Pancreas (tissue), 10 donors: Measurements from ENCODE around the gene GSG1L. TPM values are rescaled to one million over a fixed set of nuclear protein-coding genes. Genes with fewer than 3 reads are reported as not detected.

ENCODE experiments used
- ATAC-seq, 4 donors: fragments of 200-7000 bp; cut with Tn5 transposase; one replicate each; pipeline versions ENCODE4 v1.8.0 to v1.9.1; 2020; ENCODE audit warnings: mild to moderate bottlenecking in 4 of 4, moderate library complexity in 4 of 4
- DNase-seq, 6 donors: peaks; one replicate each; pipeline ENCODE4 v3.0.0-alpha.2; 2020
- FAIRE-seq: peaks from 2 replicates; lab custom pipeline; 2012; peaks lifted over from hg19 to GRCh38; lab: Jason Lieb, UNC
- H3K27ac ChIP-seq, 4 donors: fragments of 200-600 bp; sonication (generic); 1 replicate in 3 of 4; 2 replicates in 1 of 4; pipeline versions ENCODE4 v1.5.0 to v1.8.0; 2020
- H3K27me3 ChIP-seq, 4 donors: fragments of 200-600 bp; one replicate each; pipeline ENCODE4 v1.8.0; 2021
- H3K36me3 ChIP-seq, 3 donors: fragments of 200-600 bp; sonication (generic) in 1 of 3; one replicate each; pipeline versions ENCODE4 v1.5.0 to v1.8.0; 2020 to 2021
- H3K4me1 ChIP-seq, 3 donors: fragments of 200-600 bp; one replicate each; pipeline ENCODE4 v1.8.0; 2021
- H3K4me3 ChIP-seq, 4 donors: fragments of 200-600 bp; sonication (generic) in 2 of 4; one replicate each; pipeline versions ENCODE4 v1.5.0 to v1.8.0; 2020 to 2021
- H3K9me3 ChIP-seq, 4 donors: fragments of 200-600 bp; one replicate each; pipeline ENCODE4 v1.8.0; 2021
- CTCF ChIP-seq, 4 donors: fragments of 200-600 bp; sonication (generic) in 3 of 4; IDR thresholded peaks; one replicate each; pipeline versions ENCODE4 v1.5.0 to v1.8.0; 2021; ENCODE audit warnings: antibody characterized with exemption in 4 of 4
- WGBS, 2 donors: extraction: QIAGEN DNeasy Blood & Tissue Kit; methylation state at CpG; one replicate each; pipeline ENCODE4 v1.1.7; 2013; 5-methylcytosine and 5-hydroxymethylcytosine counted together
- intact Hi-C, 3 donors: fragments of 100-400 bp; cut with DNase I; formaldehyde crosslinking; loops; one replicate each; pipeline versions ENCODE4 v1.11.1 to v1.14.2; 2022
- polyA plus RNA-seq, 2 donors: library from polyadenylated mRNA; stranded (reverse); fragments of 200-250 nt; gene quantifications; one replicate each; pipeline ENCODE4 v1.2.3, GENCODE V29; 2013
- total RNA-seq, 6 donors: library from RNA; stranded (reverse); fragmentation: NEBNext Ultra II Directional in 4 of 6; extraction: Animal tissue kit (Norgen Biotek cat#: 25700) in 4 of 6; gene quantifications; one replicate each; pipeline versions ENCODE4 v1.2.1 to v1.2.4, GENCODE V29; 2021 to 2023
- donor health status: healthy with polysubstance abuse.
- donor health status: DM: no; HTN: no; CAD: no; lungs with moderate emphysema.
- donor health status: DM: no; HTN: no; CAD: no.
- donor health status: control.
- donor health status: control.
- donor health status: Bipolar disorder and iron deficiency.
- donor health status: DM: yes; HTN: yes; CAD: no.
- donor health status: DM: no; HTN: no; CAD: no.
- donor health status: DM: no; HTN: no; CAD: no.
- donor health status: DM: yes; HTN: yes; CAD: no.

GSG1L gene
- total and polyA plus RNA-seq, 8 donors, result 0.02 to 0.12 TPM; not detected in 6

- Histone ChIP-seq H3K4me1 (no peaks in the 10 kb centered on the region), H3K27ac (no peak overlapping the region), H3K36me3 (peaks cover 0 to 28% (median 0%) of the 10 kb centered on the region in 3 donors), H3K9me3 (no peaks in the 10 kb centered on the region), H3K27me3 (no peaks in the 10 kb centered on the region), H3K4me3 (no peak overlapping the region)
- DNase-seq, result peak in 1 of 6 donors; percentile 41
- no peak for ATAC-seq
- intact Hi-C loops, result no loop called here
- 90 to 95% methylated on average over 22 of the region's 22 CpGs for WGBS, 2 donors
- TF ChIP-seq CTCF (IDR thresholded peaks at IDR 0.05), result no peak
- no peak for FAIRE-seq
These were observed 288.7 kb downstream of the GSG1L start for GRCh38 chr16:27774779-27775178.

- no peaks in the 10 kb centered on the region for H3K4me1 ChIP-seq
- no peak overlapping the region for H3K27ac ChIP-seq
- ATAC-seq (no peak), FAIRE-seq (no peak), DNase-seq (no peak)
- peaks cover 0 to 28% (median 0%) of the 10 kb centered on the region in 3 donors for H3K36me3 ChIP-seq
- no peak overlapping the region for H3K4me3 ChIP-seq
- WGBS, 2 donors, result 97 to 98% methylated on average over 4 of the region's 4 CpGs
- no peak for TF ChIP-seq CTCF (IDR thresholded peaks at IDR 0.05)
- intact Hi-C loops, result no loop called here
- no peaks in the 10 kb centered on the region for H3K9me3 ChIP-seq
- no peaks in the 10 kb centered on the region for H3K27me3 ChIP-seq
These were observed 290.2 kb downstream of the GSG1L start for GRCh38 chr16:27773344-27773743.

DNA sequence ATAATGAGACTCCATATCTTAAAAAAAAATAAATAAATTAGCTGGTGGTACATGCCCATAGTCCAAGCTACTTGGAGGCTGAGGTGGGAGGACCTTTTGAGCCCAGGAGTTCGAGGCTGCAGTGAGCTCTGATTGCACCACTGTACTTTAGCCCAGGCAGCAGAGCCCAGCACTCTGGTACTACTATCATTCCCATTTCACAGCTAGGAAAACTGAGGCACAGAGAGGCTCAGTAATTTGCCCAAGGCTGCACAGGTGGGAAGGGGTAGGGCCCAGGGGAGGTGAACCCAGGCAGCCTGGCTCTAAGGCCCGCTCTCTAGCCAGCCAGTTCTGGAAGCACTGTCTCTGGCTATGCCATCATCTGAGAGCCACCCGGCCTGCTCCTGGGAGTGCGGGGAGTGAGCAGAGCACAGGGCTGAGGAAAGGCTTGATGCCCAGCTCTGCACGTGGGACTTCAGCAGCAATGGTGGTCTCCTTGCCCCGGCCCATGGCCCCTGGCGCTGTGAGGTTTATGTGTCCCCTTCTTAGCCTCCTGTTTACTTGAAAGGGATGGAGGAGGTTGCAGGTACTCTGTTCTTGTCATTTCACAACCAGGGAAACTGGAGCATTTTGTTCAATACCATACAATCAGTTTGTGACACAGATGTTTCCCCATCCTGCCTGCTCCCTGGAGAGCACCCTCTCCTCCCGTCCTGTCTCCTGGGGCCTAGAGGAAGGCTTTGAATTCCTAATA, 291.3 kb downstream of the GSG1L start:
- Histone ChIP-seq H3K27me3 (no peaks in the 10 kb centered on the region), H3K9me3 (no peaks in the 10 kb centered on the region), H3K27ac (no peak overlapping the region), H3K4me3 (no peak overlapping the region), H3K36me3 (peaks cover 0 to 22% (median 0%) of the 10 kb centered on the region in 3 donors), H3K4me1 (no peaks in the 10 kb centered on the region)
- intact Hi-C loops, result no loop called here
- no peak for TF ChIP-seq CTCF (IDR thresholded peaks at IDR 0.05)
- no peak for FAIRE-seq
- 90 to 94% methylated on average over 8 of the region's 8 CpGs for WGBS, 2 donors
- no peak for ATAC-seq
- DNase-seq, result peak in 1 of 6 donors; percentile 24

GRCh38 chr16:27771201-27771910, 292.2 kb downstream of the GSG1L start:
- FAIRE-seq, result no peak
- no peak for ATAC-seq
- intact Hi-C loops, result no loop called here

More at GRCh38 chr16:27771201-27771910, 292.2 kb downstream of the GSG1L start:
- 92 to 93% methylated on average over 16 of the region's 16 CpGs for WGBS, 2 donors
- no peak for TF ChIP-seq CTCF (IDR thresholded peaks at IDR 0.05)
- no peaks in the 10 kb centered on the region for H3K4me1 ChIP-seq
- no peaks in the 10 kb centered on the region for H3K27me3 ChIP-seq
- no peak overlapping the region for H3K27ac ChIP-seq
- H3K36me3 ChIP-seq, result peaks cover 0 to 20% (median 0%) of the 10 kb centered on the region in 3 donors
- H3K9me3 ChIP-seq, result no peaks in the 10 kb centered on the region
- no peak overlapping the region for H3K4me3 ChIP-seq
- DNase-seq, result peak in 1 of 6 donors; percentile 19
